OCI-LY7 (cell line): ENCODE measurements around the gene ATXN7L3. TPM values are rescaled to one million over a fixed set of nuclear protein-coding genes. Genes with fewer than 3 reads are reported as not detected.

ENCODE experiments used
- BruUV-seq: library from RNA; stranded (reverse); fragments of 400-500 nt; replicated peaks from 2 replicates; lab custom pipeline; 2021; lab: Mats Ljungman, UMichigan
- CTCF ChIA-PET: fragments of 300-600 bp; sonication (Branson Sonifier 250); formaldehyde crosslinking; loops from one replicate; lab custom pipeline; 2022; ENCODE audit warnings: antibody characterized with exemption; ENCODE audit not compliant: unreplicated experiment; lab: Charles Lee
- POLR2A ChIA-PET: fragments of 300-600 bp; sonication (Branson Sonifier 250); formaldehyde crosslinking; loops from one replicate; lab custom pipeline; 2022; ENCODE audit warnings: antibody characterized with exemption; lab: Charles Lee
- DNase-seq: peaks from one replicate; pipeline ENCODE4 v3.0.0-alpha.2; 2015; ENCODE audit warnings: low spot score
- H2AFZ ChIP-seq: fragments of 200-600 bp; sonication (generic), shearing (Covaris generic); 2 replicates; pipeline ENCODE4 v1.6.1; 2014; ENCODE audit warnings: mild to moderate bottlenecking, antibody characterized with exemption, low read length, moderate library complexity
- H3K27ac ChIP-seq: fragments of 200-600 bp; sonication (generic); 2 replicates; pipeline ENCODE4 v1.5.1; 2014; ENCODE audit warnings: mixed run types, low read depth, mild to moderate bottlenecking, moderate library complexity, low read length, inconsistent platforms; ENCODE audit not compliant: poor library complexity, severe bottlenecking
- H3K36me3 ChIP-seq: fragments of 200-600 bp; sonication (generic); 2 replicates; pipeline ENCODE4 v1.6.1; 2014; ENCODE audit warnings: mild to moderate bottlenecking, antibody characterized with exemption, low read length, moderate library complexity, mixed read lengths; ENCODE audit not compliant: insufficient read depth
- H3K4me1 ChIP-seq: fragments of 200-600 bp; sonication (generic); 2 replicates; pipeline ENCODE4 v1.5.1; 2014; ENCODE audit warnings: mild to moderate bottlenecking, low read length; ENCODE audit not compliant: insufficient read depth, poor library complexity, severe bottlenecking
- H3K4me2 ChIP-seq: fragments of 200-600 bp; sonication (generic); 2 replicates; pipeline ENCODE4 v1.6.1; 2014; ENCODE audit warnings: mild to moderate bottlenecking, low read length
- H3K4me3 ChIP-seq: fragments of 200-600 bp; sonication (generic); 2 replicates; pipeline ENCODE4 v1.5.1; 2014; ENCODE audit warnings: mild to moderate bottlenecking, low read depth, low read length; ENCODE audit not compliant: poor library complexity, severe bottlenecking
- H3K79me2 ChIP-seq: fragments of 200-600 bp; sonication (generic); 2 replicates; pipeline ENCODE4 v1.6.1; 2016; ENCODE audit warnings: low read depth, mild to moderate bottlenecking, low read length, moderate library complexity, mixed read lengths; ENCODE audit not compliant: insufficient read depth
- H3K9me2 ChIP-seq: fragments of 200-600 bp; sonication (generic); 2 replicates; pipeline ENCODE4 v1.6.1; 2016; ENCODE audit warnings: mild to moderate bottlenecking, low read length, mixed read lengths; ENCODE audit not compliant: insufficient read depth
- H3K9me3 ChIP-seq: fragments of 200-600 bp; sonication (generic); 2 replicates; pipeline ENCODE4 v1.6.1; 2014; ENCODE audit warnings: mild to moderate bottlenecking, mixed run types, low read length, mixed read lengths
- H4K20me1 ChIP-seq: fragments of 200-600 bp; sonication (generic); 2 replicates; pipeline ENCODE4 v1.6.1; 2014; ENCODE audit warnings: mild to moderate bottlenecking, antibody characterized with exemption, low read length, moderate library complexity, mixed read lengths; ENCODE audit not compliant: insufficient read depth
- EZH2phosphoT487 ChIP-seq: fragments of 200-600 bp; sonication (generic); IDR thresholded peaks from 2 replicates; pipeline ENCODE4 v1.6.1; 2018; ENCODE audit warnings: low read depth, borderline replicate concordance, mild to moderate bottlenecking, mixed run types, antibody characterized with exemption, low read length, moderate library complexity, mixed read lengths
- intact Hi-C: fragments of 100-400 bp; cut with micrococcal nuclease; formaldehyde crosslinking; loops from one replicate; pipeline ENCODE4 v1.10.0; 2022; ENCODE audit not compliant: unreplicated experiment
- total RNA-seq, 2 experiments: library from RNA; depleted of rRNA in 1 of 2; stranded (reverse); fragments of >200 nt in 1 of 2; shearing (Covaris generic) in 1 of 2; gene quantifications; 2 replicates each; pipeline ENCODE4 v1.2.3, GENCODE V29; 2014 to 2022
- TF ChIP-seq, protein P1 (sequence below): fragments of 200-600 bp; sonication (generic); conservative IDR thresholded peaks from 2 replicates; pipeline ENCODE4 v1.5.1; 2014; ENCODE audit warnings: mild to moderate bottlenecking, antibody characterized with exemption, low read length, moderate library complexity, mixed read lengths

ATXN7L3 gene
- total RNA-seq, 2 experiments from 2014 or later, result 57.7 to 106 TPM

DNA sequence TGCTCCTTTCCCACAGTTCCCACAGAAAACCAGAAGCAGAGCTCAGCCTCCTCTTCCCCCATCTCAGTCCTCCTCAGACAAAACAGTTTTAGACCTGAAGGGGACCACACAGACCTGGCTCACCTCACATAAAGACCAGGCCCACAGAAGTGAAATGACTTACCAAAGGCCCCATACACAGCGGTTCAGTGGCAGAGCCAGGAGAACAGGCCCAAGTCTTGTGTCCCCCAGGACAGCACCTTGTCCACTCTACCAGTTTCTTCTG lies 14.5 kb upstream of the ATXN7L3 start:
- Histone ChIP-seq H3K79me2 (peaks cover 46% of the 10 kb centered on the region), H3K4me2 (no peak overlapping the region), H3K4me1 (peaks cover 50% of the 10 kb centered on the region), H3K36me3 (peaks cover 81% of the 10 kb centered on the region), H3K9me3 (no peaks in the 10 kb centered on the region), H4K20me1 (no peaks in the 10 kb centered on the region), H3K4me3 (no peak overlapping the region), H3K27ac (peak overlapping the region; percentile 86), H3K9me2 (no peaks in the 10 kb centered on the region), H2AFZ (no peak overlapping the region)
- DNase-seq, result no peak
- intact Hi-C loops, result loop anchor here (10.0 kb wide), 1 partner anchor 291 kb away; the partner anchor contains the start of gene GPATCH8
- POLR2A ChIA-PET, result no interaction called here
- TF ChIP-seq EZH2phosphoT487, result no peak
- TF ChIP-seq, protein P1, sequence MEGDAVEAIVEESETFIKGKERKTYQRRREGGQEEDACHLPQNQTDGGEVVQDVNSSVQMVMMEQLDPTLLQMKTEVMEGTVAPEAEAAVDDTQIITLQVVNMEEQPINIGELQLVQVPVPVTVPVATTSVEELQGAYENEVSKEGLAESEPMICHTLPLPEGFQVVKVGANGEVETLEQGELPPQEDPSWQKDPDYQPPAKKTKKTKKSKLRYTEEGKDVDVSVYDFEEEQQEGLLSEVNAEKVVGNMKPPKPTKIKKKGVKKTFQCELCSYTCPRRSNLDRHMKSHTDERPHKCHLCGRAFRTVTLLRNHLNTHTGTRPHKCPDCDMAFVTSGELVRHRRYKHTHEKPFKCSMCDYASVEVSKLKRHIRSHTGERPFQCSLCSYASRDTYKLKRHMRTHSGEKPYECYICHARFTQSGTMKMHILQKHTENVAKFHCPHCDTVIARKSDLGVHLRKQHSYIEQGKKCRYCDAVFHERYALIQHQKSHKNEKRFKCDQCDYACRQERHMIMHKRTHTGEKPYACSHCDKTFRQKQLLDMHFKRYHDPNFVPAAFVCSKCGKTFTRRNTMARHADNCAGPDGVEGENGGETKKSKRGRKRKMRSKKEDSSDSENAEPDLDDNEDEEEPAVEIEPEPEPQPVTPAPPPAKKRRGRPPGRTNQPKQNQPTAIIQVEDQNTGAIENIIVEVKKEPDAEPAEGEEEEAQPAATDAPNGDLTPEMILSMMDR, result no peak
- CTCF ChIA-PET, result interaction anchor here (0.7 kb wide), 1 partner anchor 32 kb away, joined by 3 read pairs; no protein-coding TSS in a partner anchor
- no TSS peak for BruUV-seq

DNA sequence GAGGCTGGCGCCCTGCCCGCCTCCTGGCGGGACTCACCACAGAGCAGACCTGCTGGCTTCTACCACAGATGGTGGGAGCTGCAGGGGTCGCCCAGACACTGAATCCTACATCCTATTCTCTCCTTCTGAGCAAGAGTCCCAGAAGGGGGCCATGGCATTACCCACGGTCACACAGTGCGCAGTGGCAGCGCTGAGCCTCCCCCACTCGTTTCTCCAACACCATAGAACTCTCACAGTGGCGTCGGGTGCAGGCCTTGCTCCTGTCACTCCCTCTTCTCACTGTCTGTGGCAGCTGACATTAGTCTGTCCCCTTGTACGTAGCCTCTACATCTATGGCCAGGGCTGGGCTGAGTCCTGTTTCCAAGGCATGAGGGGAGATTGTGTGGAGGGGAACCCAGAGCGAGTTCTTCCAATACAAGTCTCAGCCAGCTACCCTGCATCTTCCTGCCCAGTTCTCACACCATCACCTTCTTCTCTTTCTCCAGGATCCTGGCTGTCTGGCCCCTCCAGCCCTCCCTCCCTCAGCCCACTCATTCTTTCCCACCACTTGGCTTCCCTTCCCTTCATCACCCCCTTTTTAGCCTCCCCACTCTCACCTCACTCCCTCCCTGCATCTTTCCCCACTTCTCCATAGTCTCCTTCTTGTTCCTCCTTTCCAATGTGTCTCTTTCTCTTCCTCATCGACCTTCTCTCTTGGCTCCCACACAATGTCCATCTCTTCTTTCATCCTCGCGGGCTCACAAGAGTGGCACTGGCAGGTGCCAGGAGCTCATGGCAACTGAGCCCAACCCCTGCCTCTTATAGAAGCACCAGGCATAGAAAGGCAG lies 13.9 kb upstream of the ATXN7L3 start:
- BruUV-seq, result no TSS peak
- no peak for TF ChIP-seq EZH2phosphoT487
- TF ChIP-seq, protein P1, result no peak
- Histone ChIP-seq H3K9me2 (no peaks in the 10 kb centered on the region), H3K4me2 (no peak overlapping the region), H2AFZ (no peak overlapping the region), H4K20me1 (no peaks in the 10 kb centered on the region), H3K36me3 (peaks cover 86% of the 10 kb centered on the region), H3K4me3 (no peak overlapping the region), H3K27ac (peak overlapping the region; percentile 86), H3K9me3 (no peaks in the 10 kb centered on the region), H3K4me1 (peaks cover 50% of the 10 kb centered on the region), H3K79me2 (peaks cover 50% of the 10 kb centered on the region)
- no peak for DNase-seq
- POLR2A ChIA-PET, result no interaction called here
- CTCF ChIA-PET, result interaction anchor here (0.5 kb wide), 1 partner anchor 103 kb away, joined by 3 read pairs; no protein-coding TSS in a partner anchor
- intact Hi-C loops, result loop anchor here (10.0 kb wide), 1 partner anchor 291 kb away; the partner anchor contains the start of gene GPATCH8
